H1 (cell line): ENCODE results near the gene CCNT2. TPM values are rescaled to one million over a fixed set of nuclear protein-coding genes. Genes with fewer than 3 reads are reported as not detected.

Experiments
- ASH2L ChIP-seq: fragments of 200-600, 300-600 bp; sonication (generic); IDR thresholded peaks from one replicate; pipeline ENCODE4 v1.7.1; 2017; ENCODE audit warnings: low read length
- EGR1 ChIP-seq: IDR thresholded peaks from 2 replicates; pipeline ENCODE4 v1.6.1; 2011; ENCODE audit warnings: low read depth, low read length, borderline replicate concordance
- EP300 ChIP-seq, 2 experiments: IDR thresholded peaks; 1 replicate in 1 of 2; 2 replicates in 1 of 2; pipeline ENCODE4 v1.6.1; 2011 to 2012; ENCODE audit warnings: low read depth in 2 of 2, low read length in 2 of 2, mild to moderate bottlenecking in 2 of 2, borderline replicate concordance in 1 of 2, inconsistent platforms in 1 of 2, moderate library complexity in 1 of 2
- POLR2A ChIP-seq, 2 experiments: IDR thresholded peaks; 1 replicate in 1 of 2; 2 replicates in 1 of 2; pipeline ENCODE4 v1.6.1; 2011; ENCODE audit warnings: low read depth in 2 of 2, low read length in 2 of 2, mild to moderate bottlenecking in 2 of 2; ENCODE audit errors: control extremely low read depth in 1 of 2
- SIN3A ChIP-seq, 2 experiments: IDR thresholded peaks in 1 of 2; conservative IDR thresholded peaks in 1 of 2; 2 replicates each; pipeline ENCODE4 v1.6.1; 2011 to 2012; ENCODE audit warnings: low read length in 2 of 2, improper control_type of control experiment in 1 of 2, low read depth in 1 of 2, mild to moderate bottlenecking in 1 of 2
- polyA plus RNA-seq, 7 experiments: library from polyadenylated mRNA; depleted of rRNA in 3 of 7; stranded (reverse) in 5 of 7; unstranded in 2 of 7; fragments of >200 nt in 5 of 7; fragments of 200-250 nt in 2 of 7; gene quantifications; 1 replicate in 5 of 7; 2 replicates in 1 of 7; 4 replicates in 1 of 7; pipeline versions ENCODE4 v1.2.1 to v1.2.3, GENCODE V29; 2011 to 2013; ENCODE audit warnings: missing spikeins in 2 of 7, mixed read lengths in 2 of 7
- total RNA-seq: library from RNA; stranded (reverse); fragmentation: NEBNext Ultra II Directional; extraction: Animal tissue kit (Norgen Biotek cat#: 25700); gene quantifications from 2 replicates; pipeline ENCODE4 v1.2.1, GENCODE V29; 2021
- TF ChIP-seq, protein P1 (sequence below): fragments of 300-600 bp; sonication (generic); IDR thresholded peaks from 2 replicates; pipeline ENCODE4 v1.7.1; 2012; ENCODE audit warnings: low read length, moderate library complexity, mild to moderate bottlenecking, inconsistent platforms; ENCODE audit not compliant: insufficient replicate concordance

CCNT2 gene
- total and polyA plus RNA-seq, 2 of the 8 experiments (the other 6 are each of a cell fraction or from before 2014, with no cell fraction given) = 13.0 to 39.7 TPM

DNA sequence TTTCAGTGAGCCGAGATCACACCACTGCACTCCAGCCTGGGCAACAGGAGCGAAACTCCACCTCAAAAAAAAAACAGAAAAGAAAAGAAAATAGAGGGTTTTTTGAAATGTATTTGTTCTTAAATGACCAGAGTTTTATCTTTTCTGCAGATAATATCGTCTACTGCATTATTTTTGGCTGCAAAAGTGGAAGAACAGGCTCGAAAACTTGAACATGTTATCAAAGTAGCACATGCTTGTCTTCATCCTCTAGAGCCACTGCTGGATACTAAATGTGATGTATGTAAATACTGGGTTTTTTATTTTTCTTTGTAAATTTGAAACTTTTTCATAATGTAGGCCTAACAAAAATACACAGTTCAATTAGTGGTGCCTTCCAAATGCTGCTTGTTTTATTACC lies 18.1 kb downstream of the CCNT2 start (continued):
- TF ChIP-seq, protein P1, sequence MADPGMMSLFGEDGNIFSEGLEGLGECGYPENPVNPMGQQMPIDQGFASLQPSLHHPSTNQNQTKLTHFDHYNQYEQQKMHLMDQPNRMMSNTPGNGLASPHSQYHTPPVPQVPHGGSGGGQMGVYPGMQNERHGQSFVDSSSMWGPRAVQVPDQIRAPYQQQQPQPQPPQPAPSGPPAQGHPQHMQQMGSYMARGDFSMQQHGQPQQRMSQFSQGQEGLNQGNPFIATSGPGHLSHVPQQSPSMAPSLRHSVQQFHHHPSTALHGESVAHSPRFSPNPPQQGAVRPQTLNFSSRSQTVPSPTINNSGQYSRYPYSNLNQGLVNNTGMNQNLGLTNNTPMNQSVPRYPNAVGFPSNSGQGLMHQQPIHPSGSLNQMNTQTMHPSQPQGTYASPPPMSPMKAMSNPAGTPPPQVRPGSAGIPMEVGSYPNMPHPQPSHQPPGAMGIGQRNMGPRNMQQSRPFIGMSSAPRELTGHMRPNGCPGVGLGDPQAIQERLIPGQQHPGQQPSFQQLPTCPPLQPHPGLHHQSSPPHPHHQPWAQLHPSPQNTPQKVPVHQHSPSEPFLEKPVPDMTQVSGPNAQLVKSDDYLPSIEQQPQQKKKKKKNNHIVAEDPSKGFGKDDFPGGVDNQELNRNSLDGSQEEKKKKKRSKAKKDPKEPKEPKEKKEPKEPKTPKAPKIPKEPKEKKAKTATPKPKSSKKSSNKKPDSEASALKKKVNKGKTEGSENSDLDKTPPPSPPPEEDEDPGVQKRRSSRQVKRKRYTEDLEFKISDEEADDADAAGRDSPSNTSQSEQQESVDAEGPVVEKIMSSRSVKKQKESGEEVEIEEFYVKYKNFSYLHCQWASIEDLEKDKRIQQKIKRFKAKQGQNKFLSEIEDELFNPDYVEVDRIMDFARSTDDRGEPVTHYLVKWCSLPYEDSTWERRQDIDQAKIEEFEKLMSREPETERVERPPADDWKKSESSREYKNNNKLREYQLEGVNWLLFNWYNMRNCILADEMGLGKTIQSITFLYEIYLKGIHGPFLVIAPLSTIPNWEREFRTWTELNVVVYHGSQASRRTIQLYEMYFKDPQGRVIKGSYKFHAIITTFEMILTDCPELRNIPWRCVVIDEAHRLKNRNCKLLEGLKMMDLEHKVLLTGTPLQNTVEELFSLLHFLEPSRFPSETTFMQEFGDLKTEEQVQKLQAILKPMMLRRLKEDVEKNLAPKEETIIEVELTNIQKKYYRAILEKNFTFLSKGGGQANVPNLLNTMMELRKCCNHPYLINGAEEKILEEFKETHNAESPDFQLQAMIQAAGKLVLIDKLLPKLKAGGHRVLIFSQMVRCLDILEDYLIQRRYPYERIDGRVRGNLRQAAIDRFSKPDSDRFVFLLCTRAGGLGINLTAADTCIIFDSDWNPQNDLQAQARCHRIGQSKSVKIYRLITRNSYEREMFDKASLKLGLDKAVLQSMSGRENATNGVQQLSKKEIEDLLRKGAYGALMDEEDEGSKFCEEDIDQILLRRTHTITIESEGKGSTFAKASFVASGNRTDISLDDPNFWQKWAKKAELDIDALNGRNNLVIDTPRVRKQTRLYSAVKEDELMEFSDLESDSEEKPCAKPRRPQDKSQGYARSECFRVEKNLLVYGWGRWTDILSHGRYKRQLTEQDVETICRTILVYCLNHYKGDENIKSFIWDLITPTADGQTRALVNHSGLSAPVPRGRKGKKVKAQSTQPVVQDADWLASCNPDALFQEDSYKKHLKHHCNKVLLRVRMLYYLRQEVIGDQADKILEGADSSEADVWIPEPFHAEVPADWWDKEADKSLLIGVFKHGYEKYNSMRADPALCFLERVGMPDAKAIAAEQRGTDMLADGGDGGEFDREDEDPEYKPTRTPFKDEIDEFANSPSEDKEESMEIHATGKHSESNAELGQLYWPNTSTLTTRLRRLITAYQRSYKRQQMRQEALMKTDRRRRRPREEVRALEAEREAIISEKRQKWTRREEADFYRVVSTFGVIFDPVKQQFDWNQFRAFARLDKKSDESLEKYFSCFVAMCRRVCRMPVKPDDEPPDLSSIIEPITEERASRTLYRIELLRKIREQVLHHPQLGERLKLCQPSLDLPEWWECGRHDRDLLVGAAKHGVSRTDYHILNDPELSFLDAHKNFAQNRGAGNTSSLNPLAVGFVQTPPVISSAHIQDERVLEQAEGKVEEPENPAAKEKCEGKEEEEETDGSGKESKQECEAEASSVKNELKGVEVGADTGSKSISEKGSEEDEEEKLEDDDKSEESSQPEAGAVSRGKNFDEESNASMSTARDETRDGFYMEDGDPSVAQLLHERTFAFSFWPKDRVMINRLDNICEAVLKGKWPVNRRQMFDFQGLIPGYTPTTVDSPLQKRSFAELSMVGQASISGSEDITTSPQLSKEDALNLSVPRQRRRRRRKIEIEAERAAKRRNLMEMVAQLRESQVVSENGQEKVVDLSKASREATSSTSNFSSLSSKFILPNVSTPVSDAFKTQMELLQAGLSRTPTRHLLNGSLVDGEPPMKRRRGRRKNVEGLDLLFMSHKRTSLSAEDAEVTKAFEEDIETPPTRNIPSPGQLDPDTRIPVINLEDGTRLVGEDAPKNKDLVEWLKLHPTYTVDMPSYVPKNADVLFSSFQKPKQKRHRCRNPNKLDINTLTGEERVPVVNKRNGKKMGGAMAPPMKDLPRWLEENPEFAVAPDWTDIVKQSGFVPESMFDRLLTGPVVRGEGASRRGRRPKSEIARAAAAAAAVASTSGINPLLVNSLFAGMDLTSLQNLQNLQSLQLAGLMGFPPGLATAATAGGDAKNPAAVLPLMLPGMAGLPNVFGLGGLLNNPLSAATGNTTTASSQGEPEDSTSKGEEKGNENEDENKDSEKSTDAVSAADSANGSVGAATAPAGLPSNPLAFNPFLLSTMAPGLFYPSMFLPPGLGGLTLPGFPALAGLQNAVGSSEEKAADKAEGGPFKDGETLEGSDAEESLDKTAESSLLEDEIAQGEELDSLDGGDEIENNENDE = no peak
- TF ChIP-seq POLR2A (IDR thresholded peaks at IDR 0.05; ENCODE audit: control extremely low read depth in 1 of 2, low read depth in 2 of 2, low read length in 2 of 2) (no peak), EGR1 (no peak), ASH2L (no peak), SIN3A (conservative IDR thresholded peaks at IDR 0.05 in 1 of 2, IDR thresholded peaks at IDR 0.05 in 1 of 2; ENCODE audit: low read depth in 1 of 2, low read length in 2 of 2) (no peak), EP300 (IDR thresholded peaks at IDR 0.05; ENCODE audit: borderline replicate concordance in 1 of 2, low read depth in 2 of 2, low read length in 2 of 2) (no peak)
